ENCODE data around the gene CCNK.

Gene CCNK

DNA sequence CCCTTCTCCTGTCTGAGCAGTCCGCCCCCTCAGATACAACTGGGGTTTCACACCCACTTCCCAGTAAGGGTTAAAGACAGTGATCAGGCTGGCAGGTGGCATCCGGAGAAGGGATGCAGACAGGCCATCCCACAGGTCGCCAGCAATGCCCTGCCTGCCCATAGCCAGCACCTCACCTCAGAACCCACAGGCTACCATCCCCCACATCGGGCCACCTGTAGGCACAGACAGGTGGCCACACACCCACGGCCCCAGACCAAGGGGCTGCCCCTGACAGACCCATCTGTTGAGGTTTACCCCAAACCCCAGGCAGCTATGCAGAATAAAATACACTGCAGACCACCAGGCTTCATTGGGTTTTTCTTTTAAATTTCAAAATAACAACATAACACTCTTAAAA lies 57.5 kb downstream of the CCNK start:
- Histone ChIP-seq H3K4me3 (ENCODE audit: insufficient read depth, low read length, poor library complexity, severe bottlenecking) (no peak overlapping the region), H3K36me3 (ENCODE audit: low read length) (no peaks in the 10 kb centered on the region), H3K79me2 (ENCODE audit: insufficient read depth, low read length) (no peaks in the 10 kb centered on the region), H3K4me2 (ENCODE audit: low read depth, low read length, poor library complexity, severe bottlenecking) (no peak overlapping the region), H2AFZ (ENCODE audit: low read depth, low read length, severe bottlenecking) (no peak overlapping the region), H3K9ac (ENCODE audit: low read length) (no peak overlapping the region), H3K9me2 (replicated peaks; ENCODE audit: insufficient read depth, low read length) (no peaks in the 10 kb centered on the region), H4K20me1 (ENCODE audit: low read depth, low read length) (no peaks in the 10 kb centered on the region), H3K9me3 (ENCODE audit: insufficient read depth, low read length) (no peaks in the 10 kb centered on the region), H3K27ac (ENCODE audit: low read depth, low read length) (no peak overlapping the region), H3F3A (ENCODE audit: insufficient read depth) (no peaks in the 10 kb centered on the region), H3K27me3 (ENCODE audit: low read length) (no peaks in the 10 kb centered on the region)
- TF ChIP-seq, protein P1, sequence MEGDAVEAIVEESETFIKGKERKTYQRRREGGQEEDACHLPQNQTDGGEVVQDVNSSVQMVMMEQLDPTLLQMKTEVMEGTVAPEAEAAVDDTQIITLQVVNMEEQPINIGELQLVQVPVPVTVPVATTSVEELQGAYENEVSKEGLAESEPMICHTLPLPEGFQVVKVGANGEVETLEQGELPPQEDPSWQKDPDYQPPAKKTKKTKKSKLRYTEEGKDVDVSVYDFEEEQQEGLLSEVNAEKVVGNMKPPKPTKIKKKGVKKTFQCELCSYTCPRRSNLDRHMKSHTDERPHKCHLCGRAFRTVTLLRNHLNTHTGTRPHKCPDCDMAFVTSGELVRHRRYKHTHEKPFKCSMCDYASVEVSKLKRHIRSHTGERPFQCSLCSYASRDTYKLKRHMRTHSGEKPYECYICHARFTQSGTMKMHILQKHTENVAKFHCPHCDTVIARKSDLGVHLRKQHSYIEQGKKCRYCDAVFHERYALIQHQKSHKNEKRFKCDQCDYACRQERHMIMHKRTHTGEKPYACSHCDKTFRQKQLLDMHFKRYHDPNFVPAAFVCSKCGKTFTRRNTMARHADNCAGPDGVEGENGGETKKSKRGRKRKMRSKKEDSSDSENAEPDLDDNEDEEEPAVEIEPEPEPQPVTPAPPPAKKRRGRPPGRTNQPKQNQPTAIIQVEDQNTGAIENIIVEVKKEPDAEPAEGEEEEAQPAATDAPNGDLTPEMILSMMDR (IDR thresholded peaks at IDR 0.05; ENCODE audit: insufficient read depth, low read length, poor library complexity, severe bottlenecking) = no peak
- TF ChIP-seq EZH2phosphoT487 (conservative IDR thresholded peaks at IDR 0.05; ENCODE audit: low read length) = no peak

DNA sequence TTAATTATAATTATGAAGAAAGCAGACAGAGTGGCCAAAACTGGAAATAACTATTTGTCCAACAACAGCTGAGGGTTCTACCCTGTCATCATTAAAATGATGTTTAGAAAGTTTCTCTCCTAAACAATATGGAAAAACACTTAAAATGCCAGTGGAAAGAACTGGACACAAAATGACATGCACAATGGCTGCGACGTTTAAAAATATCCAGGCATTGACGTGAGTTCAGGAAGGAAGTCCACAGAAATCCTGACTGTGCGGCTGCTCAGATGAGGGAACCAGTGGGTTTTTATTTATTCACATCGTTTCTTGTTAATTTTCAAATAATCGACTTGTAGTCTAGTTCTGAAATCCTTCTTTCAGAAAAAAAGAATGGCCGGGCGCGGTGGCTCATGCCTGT lies 58.3 kb downstream of the CCNK start:
- H3K27ac ChIP-seq (ENCODE audit: low read depth, low read length) = no peak overlapping the region
- no peak overlapping the region for H2AFZ ChIP-seq (ENCODE audit: low read depth, low read length, severe bottlenecking)
- H3K79me2 ChIP-seq (ENCODE audit: insufficient read depth, low read length) = no peaks in the 10 kb centered on the region
- H4K20me1 ChIP-seq (ENCODE audit: low read depth, low read length) = no peaks in the 10 kb centered on the region
- no peaks in the 10 kb centered on the region for H3K9me3 ChIP-seq (ENCODE audit: insufficient read depth, low read length)
- no peak overlapping the region for H3K9ac ChIP-seq (ENCODE audit: low read length)
- H3F3A ChIP-seq (ENCODE audit: insufficient read depth) = no peaks in the 10 kb centered on the region
- H3K36me3 ChIP-seq (ENCODE audit: low read length) = no peaks in the 10 kb centered on the region
- H3K9me2 ChIP-seq (replicated peaks; ENCODE audit: insufficient read depth, low read length) = no peaks in the 10 kb centered on the region
- no peak for TF ChIP-seq EZH2phosphoT487 (conservative IDR thresholded peaks at IDR 0.05; ENCODE audit: low read length)
- TF ChIP-seq, protein P1 (IDR thresholded peaks at IDR 0.05; ENCODE audit: insufficient read depth, low read length, poor library complexity, severe bottlenecking) = no peak
- no peaks in the 10 kb centered on the region for H3K27me3 ChIP-seq (ENCODE audit: low read length)
- no peak overlapping the region for H3K4me3 ChIP-seq (ENCODE audit: insufficient read depth, low read length, poor library complexity, severe bottlenecking)
- no peak overlapping the region for H3K4me2 ChIP-seq (ENCODE audit: low read depth, low read length, poor library complexity, severe bottlenecking)

DNA sequence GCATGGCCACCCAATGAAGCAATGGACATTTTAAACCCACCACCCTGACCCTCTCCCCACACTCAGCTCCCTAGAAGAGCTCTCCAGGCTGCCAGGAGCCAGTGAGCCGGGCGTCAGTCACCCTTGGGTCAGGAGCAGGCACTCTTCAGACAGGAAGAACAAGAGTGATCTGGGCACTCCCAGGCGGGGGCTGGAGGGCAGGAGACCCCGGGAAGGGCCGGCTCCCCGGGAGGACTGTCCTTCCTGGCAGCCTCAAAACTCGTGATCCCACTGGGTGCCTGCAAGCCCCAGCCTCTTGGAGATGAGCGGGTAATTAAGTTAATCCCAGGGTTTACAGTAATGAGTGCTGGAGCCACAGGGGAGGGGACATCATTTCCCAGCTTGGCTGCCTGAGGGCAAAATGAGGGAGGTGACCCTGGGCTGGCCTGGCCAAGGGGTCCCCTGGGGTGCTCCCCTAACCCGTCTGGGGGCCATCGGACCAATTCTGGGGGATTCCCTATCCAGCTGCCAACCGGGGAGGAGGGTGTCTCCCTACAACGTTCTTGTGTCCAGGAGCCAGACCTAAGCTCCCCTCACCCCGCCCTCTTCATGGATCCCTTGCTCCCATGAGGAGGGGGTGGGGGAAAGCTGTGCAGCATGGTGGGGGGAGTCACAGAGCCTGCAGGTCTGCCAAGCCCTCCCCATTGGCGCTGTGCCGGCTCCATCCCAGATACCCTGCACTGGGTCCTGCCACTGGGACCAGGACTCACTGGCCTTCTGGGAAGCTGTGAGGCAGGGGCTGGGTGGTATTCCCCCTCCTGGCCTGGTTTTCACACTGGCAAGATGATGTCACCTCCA lies 59.2 kb downstream of the CCNK start:
- H3K36me3 ChIP-seq (ENCODE audit: low read length) = no peaks in the 10 kb centered on the region
- H3K4me2 ChIP-seq (ENCODE audit: low read depth, low read length, poor library complexity, severe bottlenecking) = no peak overlapping the region
- no peak overlapping the region for H3K9ac ChIP-seq (ENCODE audit: low read length)
- H3K27me3 ChIP-seq (ENCODE audit: low read length) = no peaks in the 10 kb centered on the region
- H2AFZ ChIP-seq (ENCODE audit: low read depth, low read length, severe bottlenecking) = no peak overlapping the region
- H3K27ac ChIP-seq (ENCODE audit: low read depth, low read length) = no peak overlapping the region
- no peaks in the 10 kb centered on the region for H3K79me2 ChIP-seq (ENCODE audit: insufficient read depth, low read length)
- H4K20me1 ChIP-seq (ENCODE audit: low read depth, low read length) = no peaks in the 10 kb centered on the region
- H3F3A ChIP-seq (ENCODE audit: insufficient read depth) = no peaks in the 10 kb centered on the region
- TF ChIP-seq EZH2phosphoT487 (conservative IDR thresholded peaks at IDR 0.05; ENCODE audit: low read length) = no peak
- TF ChIP-seq, protein P1 (IDR thresholded peaks at IDR 0.05; ENCODE audit: insufficient read depth, low read length, poor library complexity, severe bottlenecking) = no peak
- H3K9me3 ChIP-seq (ENCODE audit: insufficient read depth, low read length) = no peaks in the 10 kb centered on the region
- no peaks in the 10 kb centered on the region for H3K9me2 ChIP-seq (replicated peaks; ENCODE audit: insufficient read depth, low read length)
- no peak overlapping the region for H3K4me3 ChIP-seq (ENCODE audit: insufficient read depth, low read length, poor library complexity, severe bottlenecking)

All from SU-DHL-6 (cell line).